GM12864 (cell line): ENCODE results near the gene ZFHX3.
A peak's percentile ranks its signal among the peaks of the same experiment; 100 is the strongest.

Experiments used
- DNase-seq: peaks from one replicate; pipeline ENCODE4 v3.0.0-alpha.2; 2011; ENCODE audit warnings: low read depth
- H3K4me3 ChIP-seq: 2 replicates; pipeline ENCODE4 v1.5.1; 2011; ENCODE audit warnings: mild to moderate bottlenecking, low read depth, low read length, control low read depth
- CTCF ChIP-seq: IDR thresholded peaks from 2 replicates; pipeline ENCODE4 v1.5.1; 2011; ENCODE audit warnings: low read depth, mild to moderate bottlenecking, moderate library complexity, low read length, control low read depth, inconsistent platforms; ENCODE audit errors: missing control alignments

The ZFHX3 gene

GRCh38 chr16:73036074-73036826 is 11.7 kb downstream of the ZFHX3 start:
- peak; percentile 76 for DNase-seq
- TF ChIP-seq CTCF: peak; percentile 30
- peak overlapping the region; percentile 43 for H3K4me3 ChIP-seq

GRCh38 chr16:73034374-73034773 is 13.6 kb downstream of the ZFHX3 start:
- no peak for TF ChIP-seq CTCF
- no peak for DNase-seq
- no peak overlapping the region for H3K4me3 ChIP-seq

- no peak for DNase-seq
- H3K4me3 ChIP-seq: no peak overlapping the region; the same call in 1 of the 2 replicates
These were observed 14.5 kb downstream of the ZFHX3 start for GRCh38 chr16:73033271-73033998.

GRCh38 chr16:73032541-73033270 is 15.2 kb downstream of the ZFHX3 start:
- no peak for DNase-seq
- no peak for TF ChIP-seq CTCF
- peak overlapping the region; percentile 16; the same call in 1 of the 2 replicates for H3K4me3 ChIP-seq

More at GRCh38 chr16:73033271-73033998, 14.5 kb downstream of the ZFHX3 start:
- no peak for TF ChIP-seq CTCF

- no peak for DNase-seq
- TF ChIP-seq CTCF: no peak
- no peak overlapping the region for H3K4me3 ChIP-seq
These were observed 15.9 kb downstream of the ZFHX3 start for GRCh38 chr16:73031984-73032383.

GRCh38 chr16:73031155-73031866 is 16.6 kb downstream of the ZFHX3 start:
- no peak for TF ChIP-seq CTCF
- no peak for DNase-seq
- no peak overlapping the region for H3K4me3 ChIP-seq
